Left lung (tissue), 10 donors: ENCODE data around the gene DPH7. TPM values are rescaled to one million over a fixed set of nuclear protein-coding genes. Genes with fewer than 3 reads are reported as not detected.
"Not testable (repeated sequence)": the region's sequence is repeated elsewhere in the genome, so short reads cannot be mapped to it uniquely, and the experiment has no call there.

Experiments used
- ATAC-seq: fragments of 200-7000 bp; cut with Tn5 transposase; one replicate; pipeline ENCODE4 v1.9.1; 2020; ENCODE audit warnings: moderate library complexity
- DNase-seq, 4 donors: peaks; one replicate each; pipeline ENCODE4 v3.0.0-alpha.2; 2013 to 2020
- H3K27ac ChIP-seq, 2 donors: fragments of 200-600 bp; sonication (generic) in 1 of 2; one replicate each; pipeline versions ENCODE4 v1.5.0 to v1.8.0; 2020 to 2021
- H3K27me3 ChIP-seq, 2 donors: fragments of 200-600 bp; sonication (generic) in 1 of 2; one replicate each; pipeline versions ENCODE4 v1.5.0 to v1.8.0; 2020 to 2021
- H3K36me3 ChIP-seq, 2 donors: fragments of 200-600 bp; sonication (generic) in 1 of 2; one replicate each; pipeline versions ENCODE4 v1.5.0 to v1.8.0; 2020 to 2021
- H3K4me1 ChIP-seq, 2 donors: fragments of 200-600 bp; one replicate each; pipeline ENCODE4 v1.8.0; 2021
- H3K4me3 ChIP-seq, 2 donors: fragments of 200-600 bp; sonication (generic) in 1 of 2; one replicate each; pipeline versions ENCODE4 v1.5.0 to v1.8.0; 2020 to 2021; ENCODE audit warnings: mild to moderate bottlenecking in 1 of 2
- H3K9me3 ChIP-seq, 2 donors: fragments of 200-600 bp; sonication (generic) in 1 of 2; one replicate each; pipeline versions ENCODE4 v1.5.0 to v1.8.0; 2020 to 2021
- CTCF ChIP-seq, 2 donors: fragments of 200-600 bp; sonication (generic) in 1 of 2; IDR thresholded peaks; one replicate each; pipeline versions ENCODE4 v1.5.0 to v1.8.0; 2021; ENCODE audit warnings: antibody characterized with exemption in 2 of 2
- intact Hi-C, 2 donors: fragments of 100-400 bp; cut with DNase I; formaldehyde crosslinking; loops; one replicate each; pipeline versions ENCODE4 v1.11.2 to v1.14.2; 2022
- polyA plus RNA-seq, 6 donors: library from polyadenylated mRNA; unstranded; fragments of 120-200 nt; gene quantifications; one replicate each; pipeline ENCODE4 v1.2.1, GENCODE V29; 2013; ENCODE audit not compliant: insufficient read length in 6 of 6
- total RNA-seq, 2 donors: library from RNA; stranded (reverse); fragmentation: NEBNext Ultra II Directional; extraction: Animal tissue kit (Norgen Biotek cat#: 25700); gene quantifications; one replicate each; pipeline ENCODE4 v1.2.1, GENCODE V29; 2021
- donor health status: DM: no; HTN: yes; CAD: no.
- donor health status: DM: no; HTN: no; CAD: no.

DPH7 gene
- total and polyA plus RNA-seq, 8 donors, result 25.6 to 69.2 (median 51.7) TPM

DNA sequence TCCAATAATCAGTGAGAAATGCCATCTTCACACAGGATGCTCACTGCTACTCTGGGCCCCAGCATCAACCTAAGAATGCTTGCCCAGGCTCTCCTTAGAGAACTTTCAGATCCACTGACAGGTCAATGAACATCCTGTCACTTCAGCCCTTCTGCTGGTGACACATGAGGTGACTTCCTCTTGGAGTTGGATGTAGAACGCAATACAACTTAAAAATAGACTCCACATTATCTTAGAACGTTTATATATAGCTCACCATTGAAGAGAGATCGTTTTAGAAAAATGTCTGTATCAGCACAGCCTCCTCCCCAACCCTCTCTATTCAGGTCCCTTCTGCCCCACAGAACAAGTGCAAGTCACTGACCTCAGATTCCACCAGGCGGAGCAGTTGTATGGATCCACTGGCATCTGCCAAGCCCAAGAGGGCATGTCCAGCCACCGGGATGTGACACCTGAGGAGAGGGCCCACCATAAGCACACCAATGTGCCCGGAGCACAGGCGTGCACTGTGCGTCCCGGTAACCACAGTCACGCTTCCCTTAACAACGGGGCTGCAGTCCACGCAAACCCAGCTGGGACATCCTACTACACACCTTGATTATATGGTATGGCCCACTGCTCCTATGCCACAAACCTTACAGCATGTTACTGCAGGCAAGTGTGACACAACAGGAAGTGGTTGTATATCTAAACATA is 2.9 kb downstream of the DPH7 start:
- ATAC-seq (no peak), DNase-seq (no peak)
- no peak for TF ChIP-seq CTCF (IDR thresholded peaks at IDR 0.05)
- Histone ChIP-seq H3K9me3 (no peaks in the 10 kb centered on the region), H3K4me3 (no peak overlapping the region), H3K4me1 (peaks cover 11 to 36% of the 10 kb centered on the region in 2 donors), H3K27me3 (no peaks in the 10 kb centered on the region), H3K27ac (no peak overlapping the region), H3K36me3 (peaks cover 0 to 53% of the 10 kb centered on the region in 2 donors)
- intact Hi-C loops, result no loop called here

GRCh38 chr9:137575364-137575715 is 3.4 kb downstream of the DPH7 start:
- Histone ChIP-seq H3K27me3 (no peaks in the 10 kb centered on the region), H3K4me3 (no peak overlapping the region), H3K4me1 (peaks cover 11 to 36% of the 10 kb centered on the region in 2 donors), H3K36me3 (peaks cover 0 to 58% of the 10 kb centered on the region in 2 donors), H3K9me3 (no peaks in the 10 kb centered on the region), H3K27ac (no peak overlapping the region)
- intact Hi-C loops, result no loop called here
- no peak for ATAC-seq
- TF ChIP-seq CTCF (IDR thresholded peaks at IDR 0.05), result no peak
- no peak for DNase-seq

DNA sequence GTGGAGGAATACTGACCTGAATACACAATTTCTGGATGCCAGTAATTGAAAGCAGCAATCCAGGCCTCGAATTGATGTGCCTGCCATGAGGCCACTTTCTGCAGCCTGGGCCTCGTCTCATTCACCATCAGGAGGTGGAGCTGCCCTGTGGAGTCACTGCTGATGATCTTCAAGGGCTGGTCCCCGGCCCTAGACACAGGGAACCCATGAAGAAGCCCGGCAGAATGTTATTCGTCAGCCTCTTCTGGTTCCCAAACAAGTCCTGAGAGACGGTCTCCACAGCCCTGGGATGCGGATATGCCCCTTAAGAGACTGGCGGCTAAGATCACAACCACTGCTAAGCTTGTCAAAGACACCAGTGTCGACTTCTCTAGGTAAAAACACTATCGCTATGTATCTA is 4.5 kb downstream of the DPH7 start:
- H3K9me3 ChIP-seq, result no peaks in the 10 kb centered on the region
- H3K27me3 ChIP-seq, result no peaks in the 10 kb centered on the region
- H3K4me3 ChIP-seq, result no peak overlapping the region
- no peak overlapping the region for H3K27ac ChIP-seq
- no peak for DNase-seq
- no peak for ATAC-seq
- TF ChIP-seq CTCF (IDR thresholded peaks at IDR 0.05), result no peak
- intact Hi-C loops, result no loop called here
- peaks cover 0 to 61% of the 10 kb centered on the region in 2 donors for H3K36me3 ChIP-seq
- H3K4me1 ChIP-seq, result peaks cover 11 to 32% of the 10 kb centered on the region in 2 donors

- no peaks in the 10 kb centered on the region for H3K27me3 ChIP-seq
- no peak for TF ChIP-seq CTCF (IDR thresholded peaks at IDR 0.05)
- H3K9me3 ChIP-seq, result peaks cover 0 to 3% of the 10 kb centered on the region in 2 donors
- intact Hi-C loops, result no loop called here
- peaks cover 0 to 3% of the 10 kb centered on the region in 2 donors for H3K4me1 ChIP-seq
- no peak overlapping the region for H3K4me3 ChIP-seq
- H3K27ac ChIP-seq, result no peak overlapping the region
- DNase-seq, result no peak
- no peak for ATAC-seq
- peaks cover 0 to 55% of the 10 kb centered on the region in 2 donors for H3K36me3 ChIP-seq
These were observed 8.2 kb downstream of the DPH7 start for GRCh38 chr9:137570566-137570965.

- DNase-seq (no peak), ATAC-seq (no peak)
- Histone ChIP-seq H3K36me3 (peaks cover 0 to 49% of the 10 kb centered on the region in 2 donors), H3K4me1 (no peaks in the 10 kb centered on the region), H3K27me3 (no peaks in the 10 kb centered on the region), H3K27ac (no peak overlapping the region), H3K4me3 (no peak overlapping the region), H3K9me3 (peaks cover 0 to 3% of the 10 kb centered on the region in 2 donors)
- intact Hi-C loops, result no loop called here
- TF ChIP-seq CTCF (IDR thresholded peaks at IDR 0.05), result no peak
These were observed 9.0 kb downstream of the DPH7 start for GRCh38 chr9:137569609-137570203.

GRCh38 chr9:137568445-137568844 is 10.3 kb downstream of the DPH7 start:
- intact Hi-C loops, H3K4me1 ChIP-seq, H3K27me3 ChIP-seq, ATAC-seq, DNase-seq, H3K9me3 ChIP-seq, H3K4me3 ChIP-seq: not testable (repeated sequence)
- Histone ChIP-seq H3K36me3 (peaks cover 0 to 49% of the 10 kb centered on the region in 2 donors), H3K27ac (peak overlapping the region in 1 of 2 donors; percentile 45)
